Small intestine (tissue), 7 donors: ENCODE results near the gene FNIP2. TPM values are rescaled to one million over a fixed set of nuclear protein-coding genes. Genes with fewer than 3 reads are reported as not detected.

Source experiments
- DNase-seq, 2 donors: peaks; one replicate each; pipeline versions ENCODE4 v3.0.0 to v3.0.0-alpha.2; 2013
- FAIRE-seq: peaks from 2 replicates; lab custom pipeline; 2012; peaks lifted over from hg19 to GRCh38; lab: Jason Lieb, UNC
- H3K27ac ChIP-seq, 3 donors: one replicate each; pipeline ENCODE4 v1.5.1; 2013; ENCODE audit warnings: low read length in 2 of 3, mild to moderate bottlenecking in 2 of 3, control low read depth in 1 of 3, inconsistent platforms in 1 of 3, low read depth in 1 of 3, moderate library complexity in 1 of 3
- H3K27me3 ChIP-seq, 3 donors: one replicate each; pipeline ENCODE4 v1.6.1; 2013; ENCODE audit warnings: low read length in 3 of 3, inconsistent platforms in 1 of 3; ENCODE audit not compliant: control insufficient read depth in 3 of 3, insufficient read depth in 3 of 3
- H3K36me3 ChIP-seq, 3 donors: one replicate each; pipeline ENCODE4 v1.6.1; 2013; ENCODE audit warnings: low read length in 3 of 3, inconsistent platforms in 1 of 3, low read depth in 1 of 3, mild to moderate bottlenecking in 1 of 3, moderate library complexity in 1 of 3; ENCODE audit not compliant: control insufficient read depth in 3 of 3, insufficient read depth in 2 of 3
- H3K4me1 ChIP-seq, 3 donors: one replicate each; pipeline ENCODE4 v1.6.1; 2013; ENCODE audit warnings: low read length in 2 of 3, inconsistent platforms in 1 of 3, low read depth in 1 of 3, mild to moderate bottlenecking in 1 of 3, moderate library complexity in 1 of 3; ENCODE audit not compliant: control insufficient read depth in 3 of 3, insufficient read depth in 2 of 3
- H3K4me3 ChIP-seq, 3 donors: one replicate each; pipeline ENCODE4 v1.5.1; 2013; ENCODE audit warnings: low read length in 3 of 3, control low read depth in 1 of 3, inconsistent platforms in 1 of 3, low read depth in 1 of 3, mild to moderate bottlenecking in 1 of 3, moderate library complexity in 1 of 3
- H3K9me3 ChIP-seq, 2 donors: one replicate each; pipeline ENCODE4 v1.6.1; 2013; ENCODE audit warnings: low read depth in 1 of 2, low read length in 1 of 2; ENCODE audit not compliant: control insufficient read depth in 2 of 2, insufficient read depth in 1 of 2
- WGBS, 3 donors: extraction: QIAGEN DNeasy Blood & Tissue Kit; methylation state at CpG; one replicate each; pipeline ENCODE4 v1.1.7; 2013; 5-methylcytosine and 5-hydroxymethylcytosine counted together
- polyA plus RNA-seq, 4 donors: library from polyadenylated mRNA; stranded (reverse) in 3 of 4; unstranded in 1 of 4; fragments of 200-250 nt in 3 of 4; fragments of 120-200 nt in 1 of 4; gene quantifications; one replicate each; pipeline versions ENCODE4 v1.2.1 to v1.2.3, GENCODE V29; 2013
- donor health status: healthy with polysubstance abuse.
- donor health status: control.
- donor health status: control.
- donor health status: Bipolar disorder and iron deficiency.
- donor health status: healthy.

The FNIP2 gene
- polyA plus RNA-seq, 4 donors, result 3.5 to 25.2 (median 6.7) TPM

DNA sequence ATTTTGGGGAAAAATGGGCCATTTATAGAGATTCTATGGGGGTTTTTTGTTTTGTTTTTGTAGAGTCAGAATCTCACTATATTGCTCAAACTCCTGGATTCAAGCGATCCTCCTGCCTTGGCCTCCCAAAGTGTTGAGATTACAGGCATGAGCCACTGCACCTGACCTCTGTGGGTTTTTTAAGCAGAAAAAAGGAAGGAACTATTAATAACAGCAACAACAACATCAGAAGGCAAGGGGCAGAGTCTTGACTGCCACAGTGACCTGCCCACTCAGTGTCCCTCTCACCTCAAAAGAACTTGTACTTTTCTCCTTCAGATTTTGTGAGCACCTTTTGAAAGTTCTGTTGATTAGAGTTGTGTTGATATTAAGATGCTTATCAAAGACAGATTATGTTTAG is 48.1 kb downstream of the FNIP2 start:
- no peaks in the 10 kb centered on the region for H3K27me3 ChIP-seq
- DNase-seq (no peak), FAIRE-seq (no peak)
- WGBS, 3 donors, result 81 to 94% (median 91%) methylated on average over 1 of the region's 1 CpG
- H3K4me1 ChIP-seq, result peaks cover 4 to 48% (median 9%) of the 10 kb centered on the region in 3 donors
- H3K36me3 ChIP-seq, result no peaks in the 10 kb centered on the region
- H3K9me3 ChIP-seq, result no peaks in the 10 kb centered on the region
- H3K4me3 ChIP-seq, result no peak overlapping the region
- H3K27ac ChIP-seq, result no peak overlapping the region

DNA sequence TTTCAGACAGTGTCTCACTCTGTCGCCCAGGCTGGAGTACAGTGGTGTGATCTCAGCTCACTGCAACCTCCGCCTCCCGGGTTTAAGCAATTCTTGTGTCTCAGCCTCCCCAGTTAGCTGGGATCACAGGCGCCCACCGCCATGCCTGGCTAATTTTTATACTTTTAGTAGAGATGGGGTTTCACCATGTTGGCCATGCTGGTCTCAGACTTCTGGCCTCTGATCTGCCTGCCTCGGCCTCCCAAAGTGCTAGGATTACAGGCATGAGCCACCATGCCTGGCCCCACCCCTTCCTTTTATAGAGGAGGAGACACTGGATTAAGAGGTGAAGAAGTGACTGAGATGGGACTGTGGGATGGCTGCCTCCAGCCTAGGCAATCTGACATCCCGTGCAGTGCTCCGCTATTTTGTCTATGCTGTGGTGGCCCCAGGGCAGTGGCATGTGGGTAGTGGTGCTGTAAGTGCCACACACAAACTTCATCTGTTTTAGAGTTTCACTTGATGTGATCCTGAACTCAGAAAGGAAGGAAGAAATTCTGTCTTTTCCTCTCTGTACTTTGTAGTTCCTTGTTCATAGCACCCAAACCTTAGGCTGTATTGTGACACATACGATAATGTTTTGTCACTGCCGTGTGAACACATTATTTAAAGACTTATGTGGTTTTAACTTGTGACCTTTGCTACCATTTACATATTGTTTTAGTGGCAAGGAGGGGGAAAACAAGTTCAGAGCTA is 48.9 kb downstream of the FNIP2 start:
- H3K27ac ChIP-seq, result peak overlapping the region in 2 of 3 donors; percentile 26 to 56
- whole genome bisulfite sequencing, 3 donors, result 75 to 80% (median 79%) methylated on average over 10 of the region's 10 CpGs
- no peaks in the 10 kb centered on the region for H3K27me3 ChIP-seq
- H3K36me3 ChIP-seq, result no peaks in the 10 kb centered on the region
- H3K4me3 ChIP-seq, result no peak overlapping the region
- FAIRE-seq (no peak), DNase-seq (no peak)
- H3K4me1 ChIP-seq, result peaks cover 4 to 41% (median 6%) of the 10 kb centered on the region in 3 donors
- H3K9me3 ChIP-seq, result no peaks in the 10 kb centered on the region

DNA sequence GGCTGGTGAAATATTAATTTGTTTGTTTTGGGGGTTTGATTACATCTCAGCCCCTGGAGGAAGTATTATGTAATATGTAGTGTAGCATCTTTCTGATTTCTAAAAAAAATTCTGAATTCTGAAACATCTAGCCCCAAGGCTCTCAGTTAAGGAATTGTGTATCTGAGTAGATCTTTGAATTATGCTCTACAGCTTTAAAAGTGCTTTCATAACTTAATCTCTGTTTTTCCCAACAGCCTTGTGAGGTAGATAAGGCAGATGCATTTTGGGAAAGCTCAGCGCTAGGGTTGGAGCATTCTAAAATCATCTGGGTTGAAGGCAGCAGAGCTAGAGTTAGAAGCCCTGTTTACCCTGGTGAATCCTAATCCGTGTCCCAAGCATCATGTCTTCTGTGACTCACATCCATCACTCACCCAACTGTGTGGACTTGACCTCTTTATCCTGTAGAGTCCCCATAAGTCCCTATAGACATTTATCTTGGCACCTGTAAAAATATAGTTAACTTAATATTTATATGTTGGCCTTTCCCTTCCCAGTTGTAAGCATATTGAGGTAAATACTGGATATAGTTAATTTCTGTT is 49.8 kb downstream of the FNIP2 start:
- no peak overlapping the region for H3K27ac ChIP-seq
- DNase-seq (no peak), FAIRE-seq (no peak)
- peaks cover 4 to 37% (median 12%) of the 10 kb centered on the region in 3 donors for H3K4me1 ChIP-seq
- no peaks in the 10 kb centered on the region for H3K27me3 ChIP-seq
- no peaks in the 10 kb centered on the region for H3K9me3 ChIP-seq
- H3K36me3 ChIP-seq, result no peaks in the 10 kb centered on the region
- no peak overlapping the region for H3K4me3 ChIP-seq
- 68 to 73% (median 71%) methylated on average over 2 of the region's 2 CpGs for WGBS, 3 donors

DNA sequence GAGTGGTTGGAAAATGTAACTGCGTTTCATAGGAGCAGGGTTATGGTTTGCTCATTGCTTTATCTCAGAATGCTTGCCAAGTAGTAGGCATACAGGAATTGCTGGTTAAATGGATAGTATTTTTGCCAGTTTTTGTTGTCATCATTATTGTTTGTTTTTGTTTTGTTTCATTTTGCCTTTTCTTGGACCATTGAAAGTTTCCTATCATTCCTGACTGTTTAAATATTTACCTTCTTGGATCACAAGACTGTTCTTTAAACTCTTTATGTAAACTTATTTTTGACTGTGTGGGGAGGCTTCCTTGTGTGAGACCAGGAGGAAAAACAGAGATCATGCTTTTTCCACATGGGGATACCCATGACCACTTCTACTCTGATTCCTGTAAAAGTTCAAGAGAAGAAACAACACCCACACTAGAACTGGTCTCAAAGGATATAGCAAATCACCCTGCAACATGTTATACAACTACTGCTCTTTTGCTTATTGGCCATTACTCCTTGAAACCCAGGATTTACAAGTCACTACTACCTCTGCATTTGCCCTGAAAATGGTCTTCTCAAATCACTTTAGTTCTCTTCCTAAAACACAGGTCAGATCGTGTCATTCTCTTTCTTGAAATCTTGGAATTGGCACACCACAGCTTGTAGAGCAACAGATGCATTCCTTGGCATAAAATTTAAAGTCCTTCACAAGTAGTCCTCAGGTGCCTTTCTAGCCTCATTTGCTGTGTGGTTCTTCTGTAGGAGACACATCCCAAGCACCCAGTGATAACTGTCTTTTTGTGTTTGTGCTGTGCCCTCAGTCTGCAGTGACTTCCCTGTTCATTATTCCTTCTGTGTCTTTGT is 51.3 kb downstream of the FNIP2 start:
- peaks cover 4 to 49% (median 21%) of the 10 kb centered on the region in 3 donors for H3K4me1 ChIP-seq
- DNase-seq, result no peak
- H3K9me3 ChIP-seq, result no peaks in the 10 kb centered on the region
- FAIRE-seq, result no peak
- peak overlapping the region in 1 of 3 donors; percentile 46 for H3K27ac ChIP-seq
- H3K27me3 ChIP-seq, result no peaks in the 10 kb centered on the region
- H3K4me3 ChIP-seq, result no peak overlapping the region
- H3K36me3 ChIP-seq, result no peaks in the 10 kb centered on the region
- 55 to 62% (median 60%) methylated on average over 2 of the region's 2 CpGs for WGBS, 3 donors

DNA sequence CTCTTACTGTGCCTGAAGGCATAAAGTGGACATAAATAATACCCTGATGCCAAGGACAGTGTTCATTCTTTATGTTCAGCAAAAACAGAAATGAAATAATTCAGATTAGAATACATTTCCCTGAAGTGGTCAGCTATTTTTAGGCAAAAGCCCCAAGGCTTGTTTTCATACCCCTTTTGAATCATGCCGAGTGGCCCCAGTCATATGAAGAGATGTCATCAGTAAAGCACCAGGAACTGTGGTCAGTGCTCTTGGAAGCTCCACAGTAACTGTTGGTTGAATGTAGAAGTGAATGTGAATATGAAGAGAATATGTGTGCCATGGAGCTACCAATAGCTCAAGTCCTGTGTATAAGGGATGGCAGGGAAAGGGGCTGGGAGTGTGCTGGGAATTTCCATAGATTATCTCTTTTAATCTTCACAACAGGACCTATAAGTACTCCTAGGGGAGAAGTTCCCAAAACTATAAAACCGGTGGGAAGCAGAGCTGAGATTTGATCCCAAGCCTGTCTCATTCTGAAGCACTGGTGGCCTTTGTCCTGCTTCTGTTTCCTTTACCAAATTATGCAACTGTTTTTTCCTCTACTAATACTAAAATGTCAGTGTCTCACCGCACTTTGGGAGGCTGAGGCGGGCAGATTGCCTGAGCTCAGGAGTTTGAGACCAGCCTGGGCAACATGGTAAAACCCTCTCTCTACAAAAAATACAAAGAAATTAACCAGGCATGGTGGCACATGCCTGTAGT is 52.6 kb downstream of the FNIP2 start:
- no peaks in the 10 kb centered on the region for H3K36me3 ChIP-seq
- no peak for DNase-seq
- H3K27me3 ChIP-seq, result no peaks in the 10 kb centered on the region
- 76 to 88% (median 78%) methylated on average over 4 of the region's 4 CpGs for WGBS, 3 donors
- H3K9me3 ChIP-seq, result no peaks in the 10 kb centered on the region
- peak overlapping the region in 2 of 3 donors; percentile 14 to 51 for H3K27ac ChIP-seq
- peaks cover 9 to 61% (median 32%) of the 10 kb centered on the region in 3 donors for H3K4me1 ChIP-seq
- no peak overlapping the region for H3K4me3 ChIP-seq
- no peak for FAIRE-seq

DNA sequence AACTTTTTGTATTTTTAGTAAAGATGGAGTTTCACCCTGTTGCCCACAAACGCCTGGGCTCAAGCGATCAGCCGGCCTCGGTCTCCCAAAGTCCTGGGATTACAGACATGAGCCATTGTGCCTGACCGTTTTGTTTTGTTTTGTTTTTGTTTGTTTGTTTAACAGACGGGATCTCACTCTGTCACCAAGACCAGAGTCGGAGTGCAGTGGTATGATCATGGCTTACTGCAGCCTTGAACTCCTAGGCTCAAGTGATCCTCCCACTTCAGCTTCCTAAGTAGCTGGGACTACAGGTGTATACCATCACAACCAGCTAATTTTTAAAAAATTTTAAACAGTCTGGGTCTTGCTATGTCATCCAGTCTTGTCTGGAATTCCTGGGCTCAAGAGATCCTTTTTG is 53.5 kb downstream of the FNIP2 start:
- 87 to 91% (median 90%) methylated on average over 7 of the region's 7 CpGs for WGBS, 3 donors
- Histone ChIP-seq H3K9me3 (no peaks in the 10 kb centered on the region), H3K27ac (no peak overlapping the region)

DNA sequence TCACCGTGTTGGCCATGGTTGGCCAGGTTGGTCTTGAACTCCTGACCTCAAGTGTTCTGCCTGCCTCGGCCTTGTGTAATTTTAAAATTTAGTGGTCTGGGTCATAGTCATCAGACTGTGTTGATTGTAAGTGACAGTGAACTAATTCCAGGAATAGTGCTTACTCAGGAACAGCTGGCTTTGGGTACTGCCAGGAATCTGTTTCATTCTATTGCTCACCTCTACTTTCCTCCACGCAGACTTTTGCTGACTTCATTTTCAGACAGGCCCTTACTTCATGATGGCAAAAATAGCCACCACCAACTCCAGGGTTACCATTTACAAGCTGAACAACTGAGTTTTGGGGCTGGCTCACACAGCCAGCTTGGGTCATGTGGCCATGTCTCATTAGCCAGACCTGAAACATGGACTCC is 54.6 kb downstream of the FNIP2 start:
- Histone ChIP-seq H3K27ac (peak overlapping the region in 1 of 3 donors; percentile 11), H3K4me1 (peaks cover 15 to 72% (median 36%) of the 10 kb centered on the region in 3 donors), H3K9me3 (no peaks in the 10 kb centered on the region), H3K4me3 (no peak overlapping the region), H3K36me3 (no peaks in the 10 kb centered on the region), H3K27me3 (no peaks in the 10 kb centered on the region)
- FAIRE-seq (no peak), DNase-seq (no peak)
- WGBS, 3 donors, result 80 to 85% (median 82%) methylated on average over 3 of the region's 3 CpGs

More for the DNA sequence above, 53.5 kb downstream of the FNIP2 start:
- no peak overlapping the region for H3K4me3 ChIP-seq
- DNase-seq, result no peak
- H3K4me1 ChIP-seq, result peaks cover 13 to 69% (median 36%) of the 10 kb centered on the region in 3 donors
- H3K27me3 ChIP-seq, result no peaks in the 10 kb centered on the region
- no peaks in the 10 kb centered on the region for H3K36me3 ChIP-seq
- FAIRE-seq, result no peak
